ENCODE measurements around the gene KRTAP6-1.

KRTAP6-1 gene

GRCh38 chr21:30582870-30583269, 30.9 kb downstream of the KRTAP6-1 start:
- Histone ChIP-seq H3K27ac (ENCODE audit: low read depth, low read length) (no peak overlapping the region), H3K27me3 (ENCODE audit: control insufficient read depth in 5 of 5, insufficient read depth in 4 of 5, low read length in 5 of 5) (no peaks in the 10 kb centered on the region), H3K9ac (ENCODE audit: low read length in 5 of 5) (no peak overlapping the region), H3K4me1 (ENCODE audit: control insufficient read depth in 5 of 5, insufficient read depth in 5 of 5, low read length in 5 of 5) (no peaks in the 10 kb centered on the region), H3K9me3 (ENCODE audit: control insufficient read depth in 5 of 5, low read length in 5 of 5) (peaks cover 0 to 4% (median 0%) of the 10 kb centered on the region in 5 donors), H3K4me3 (ENCODE audit: low read depth in 1 of 5, low read length in 5 of 5) (no peak overlapping the region), H3K36me3 (ENCODE audit: control insufficient read depth in 5 of 5, insufficient read depth in 5 of 5, low read length in 5 of 5) (no peaks in the 10 kb centered on the region)

GRCh38 chr21:30580132-30580531, 33.6 kb downstream of the KRTAP6-1 start:
- Histone ChIP-seq H3K9me3 (ENCODE audit: control insufficient read depth in 5 of 5, low read length in 5 of 5) (peaks cover 0 to 4% (median 0%) of the 10 kb centered on the region in 5 donors), H3K4me1 (ENCODE audit: control insufficient read depth in 5 of 5, insufficient read depth in 5 of 5, low read length in 5 of 5) (no peaks in the 10 kb centered on the region), H3K4me3 (ENCODE audit: low read depth in 1 of 5, low read length in 5 of 5) (no peak overlapping the region), H3K9ac (ENCODE audit: low read length in 5 of 5) (no peak overlapping the region), H3K36me3 (ENCODE audit: control insufficient read depth in 5 of 5, insufficient read depth in 5 of 5, low read length in 5 of 5) (no peaks in the 10 kb centered on the region), H3K27me3 (ENCODE audit: control insufficient read depth in 5 of 5, insufficient read depth in 4 of 5, low read length in 5 of 5) (no peaks in the 10 kb centered on the region), H3K27ac (ENCODE audit: low read depth, low read length) (no peak overlapping the region)

- no peaks in the 10 kb centered on the region for H3K27me3 ChIP-seq (ENCODE audit: control insufficient read depth in 5 of 5, insufficient read depth in 4 of 5, low read length in 5 of 5)
- H3K9me3 ChIP-seq (ENCODE audit: control insufficient read depth in 5 of 5, low read length in 5 of 5) = no peaks in the 10 kb centered on the region
- H3K4me3 ChIP-seq (ENCODE audit: low read depth in 1 of 5, low read length in 5 of 5) = no peak overlapping the region
- no peaks in the 10 kb centered on the region for H3K4me1 ChIP-seq (ENCODE audit: control insufficient read depth in 5 of 5, insufficient read depth in 5 of 5, low read length in 5 of 5)
- H3K9ac ChIP-seq (ENCODE audit: low read length in 5 of 5) = no peak overlapping the region
- H3K27ac ChIP-seq (ENCODE audit: low read depth, low read length) = no peak overlapping the region
- H3K36me3 ChIP-seq (ENCODE audit: control insufficient read depth in 5 of 5, insufficient read depth in 5 of 5, low read length in 5 of 5) = no peaks in the 10 kb centered on the region
These were observed 34.4 kb downstream of the KRTAP6-1 start for GRCh38 chr21:30579346-30579745.

GRCh38 chr21:30577766-30578165, 36.0 kb downstream of the KRTAP6-1 start:
- Histone ChIP-seq H3K27ac (ENCODE audit: low read depth, low read length) (no peak overlapping the region), H3K9me3 (ENCODE audit: control insufficient read depth in 5 of 5, low read length in 5 of 5) (no peaks in the 10 kb centered on the region), H3K36me3 (ENCODE audit: control insufficient read depth in 5 of 5, insufficient read depth in 5 of 5, low read length in 5 of 5) (no peaks in the 10 kb centered on the region), H3K9ac (ENCODE audit: low read length in 5 of 5) (no peak overlapping the region), H3K27me3 (ENCODE audit: control insufficient read depth in 5 of 5, insufficient read depth in 4 of 5, low read length in 5 of 5) (no peaks in the 10 kb centered on the region), H3K4me1 (ENCODE audit: control insufficient read depth in 5 of 5, insufficient read depth in 5 of 5, low read length in 5 of 5) (no peaks in the 10 kb centered on the region), H3K4me3 (ENCODE audit: low read depth in 1 of 5, low read length in 5 of 5) (no peak overlapping the region)

GRCh38 chr21:30567617-30568016, 46.1 kb downstream of the KRTAP6-1 start:
- H3K9ac ChIP-seq (ENCODE audit: low read length in 5 of 5) = no peak overlapping the region
- no peaks in the 10 kb centered on the region for H3K4me1 ChIP-seq (ENCODE audit: control insufficient read depth in 5 of 5, insufficient read depth in 5 of 5, low read length in 5 of 5)
- no peaks in the 10 kb centered on the region for H3K36me3 ChIP-seq (ENCODE audit: control insufficient read depth in 5 of 5, insufficient read depth in 5 of 5, low read length in 5 of 5)
- H3K27ac ChIP-seq (ENCODE audit: low read depth, low read length) = no peak overlapping the region
- H3K9me3 ChIP-seq (ENCODE audit: control insufficient read depth in 5 of 5, low read length in 5 of 5) = no peaks in the 10 kb centered on the region
- H3K4me3 ChIP-seq (ENCODE audit: low read depth in 1 of 5, low read length in 5 of 5) = no peak overlapping the region
- no peaks in the 10 kb centered on the region for H3K27me3 ChIP-seq (ENCODE audit: control insufficient read depth in 5 of 5, insufficient read depth in 4 of 5, low read length in 5 of 5)

- Histone ChIP-seq H3K27me3 (ENCODE audit: control insufficient read depth in 5 of 5, insufficient read depth in 4 of 5, low read length in 5 of 5) (no peaks in the 10 kb centered on the region), H3K9ac (ENCODE audit: low read length in 5 of 5) (no peak overlapping the region), H3K9me3 (ENCODE audit: control insufficient read depth in 5 of 5, low read length in 5 of 5) (no peaks in the 10 kb centered on the region), H3K4me3 (ENCODE audit: low read depth in 1 of 5, low read length in 5 of 5) (no peak overlapping the region), H3K27ac (ENCODE audit: low read depth, low read length) (no peak overlapping the region), H3K36me3 (ENCODE audit: control insufficient read depth in 5 of 5, insufficient read depth in 5 of 5, low read length in 5 of 5) (no peaks in the 10 kb centered on the region), H3K4me1 (ENCODE audit: control insufficient read depth in 5 of 5, insufficient read depth in 5 of 5, low read length in 5 of 5) (no peaks in the 10 kb centered on the region)
These were observed 50.1 kb downstream of the KRTAP6-1 start for GRCh38 chr21:30563630-30564029.

Measured in subcutaneous abdominal adipose tissue (tissue), 5 donors.